Left hindlimb (tissue), 1 donor: ENCODE data around the gene C20orf202.
"Not testable (repeated sequence)": the region's sequence is repeated elsewhere in the genome, so short reads cannot be mapped to it uniquely, and the experiment has no call there.

Source experiments
- DNase-seq: peaks from one replicate; pipeline ENCODE4 v3.0.0-alpha.2; 2018

The C20orf202 gene

DNA sequence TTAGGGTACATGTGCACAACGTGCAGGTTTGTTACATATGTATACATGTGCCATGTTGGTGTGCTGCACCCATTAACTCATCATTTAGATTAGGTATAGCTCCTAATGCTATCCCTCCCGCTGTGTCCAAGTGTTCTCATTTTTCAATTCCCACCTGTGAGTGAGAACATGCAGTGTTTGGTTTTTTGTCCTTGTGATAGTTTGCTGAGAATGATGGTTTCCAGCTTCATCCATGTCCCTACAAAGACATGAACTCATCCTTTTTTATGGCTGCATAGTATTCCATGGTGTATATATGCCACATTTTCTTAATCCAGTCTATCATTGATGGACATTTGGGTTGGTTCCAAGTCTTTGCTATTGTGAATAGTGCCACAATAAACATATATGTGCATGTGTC, 47.0 kb downstream of the C20orf202 start:
- not testable (repeated sequence) for DNase-seq

DNA sequence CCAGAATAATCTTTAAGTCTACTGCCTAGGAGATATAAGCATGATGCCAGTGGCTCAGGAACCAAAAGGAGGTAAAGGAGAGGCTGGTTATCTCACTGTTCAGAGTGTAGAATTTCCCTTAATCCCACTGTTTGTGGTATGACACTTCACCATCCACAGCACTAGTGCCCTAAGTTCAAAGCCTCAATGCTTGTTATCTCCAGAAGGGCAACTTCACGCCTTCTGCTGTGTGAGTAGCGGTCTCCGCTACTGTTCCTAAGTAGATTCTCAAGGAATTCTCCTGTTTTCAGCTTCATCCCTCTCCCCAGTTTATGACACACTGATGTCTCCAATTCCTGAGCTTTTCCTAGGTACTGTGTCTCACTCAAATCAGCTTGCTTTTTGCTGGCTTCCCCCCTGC, 49.2 kb downstream of the C20orf202 start:
- no peak for DNase-seq

- DNase-seq = no peak
Measured at GRCh38 chr20:1254254-1254653, 51.0 kb downstream of the C20orf202 start.

DNA sequence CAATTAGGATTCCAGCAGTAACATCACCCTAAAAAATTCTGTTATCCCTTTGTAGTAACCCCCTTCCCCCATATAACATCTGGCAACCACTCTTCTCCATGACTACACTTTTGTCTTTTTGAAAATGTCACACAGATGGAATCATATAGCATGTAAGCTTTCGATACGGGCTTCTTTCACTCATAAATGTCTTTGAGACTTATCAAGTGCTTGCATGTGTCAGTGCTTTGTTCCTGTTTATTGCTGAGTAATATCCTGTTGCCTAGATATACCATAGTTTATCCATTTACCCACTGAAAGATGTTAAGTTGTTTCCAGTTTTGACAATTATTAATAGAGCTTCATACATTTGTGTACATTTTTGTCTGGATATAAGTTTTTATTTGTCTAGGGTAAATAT, 52.4 kb downstream of the C20orf202 start:
- DNase-seq = no peak
